HCT116 (cell line): ENCODE measurements around the gene TRPT1. TPM values are rescaled to one million over a fixed set of nuclear protein-coding genes. Genes with fewer than 3 reads are reported as not detected.

Experiments
- ATAC-seq: fragments of 200-7000 bp; cut with Tn5 transposase; 2 replicates; pipeline ENCODE4 v1.9.1; 2020; ENCODE audit warnings: mild to moderate bottlenecking, moderate library complexity
- BruUV-seq: library from RNA; stranded (reverse); fragments of 400-500 nt; replicated peaks from 2 replicates; lab custom pipeline; 2021; lab: Mats Ljungman, UMichigan
- CTCF ChIA-PET: fragments of 300-600 bp; sonication (Branson Sonifier 250); formaldehyde crosslinking; loops from one replicate; lab custom pipeline; 2021; ENCODE audit warnings: antibody characterized with exemption; lab: Charles Lee
- POLR2A ChIA-PET: fragments of 300-600, 350-600 bp; sonication (Branson Sonifier 250); formaldehyde crosslinking; loops from one replicate; lab custom pipeline; 2021; ENCODE audit warnings: antibody characterized with exemption; lab: Charles Lee
- RAD21 ChIA-PET, 2 experiments: fragments of 300-600 bp; sonication (Branson Sonifier 250); formaldehyde crosslinking; loops; one replicate each; lab custom pipeline; 2023; ENCODE audit warnings: low total read pairs in 2 of 2; ENCODE audit not compliant: uncharacterized antibody in 2 of 2, unreplicated experiment in 2 of 2, low non-redundant PET in 1 of 2; lab: Charles Lee
- DNase-seq: peaks from one replicate; pipeline ENCODE4 v3.0.0-alpha.2; 2010; ENCODE audit warnings: low read depth, low spot score
- H2AFZ ChIP-seq: fragments of 200-600 bp; shearing (Covaris generic), sonication (generic); 2 replicates; pipeline ENCODE4 v1.6.1; 2017; ENCODE audit warnings: low read depth, mixed run types, mixed read lengths, antibody characterized with exemption, low read length; ENCODE audit not compliant: poor library complexity, severe bottlenecking
- H3K27ac ChIP-seq: 2 replicates; pipeline ENCODE4 v1.5.1; 2012; ENCODE audit warnings: low read depth, low read length
- H3K27me3 ChIP-seq: fragments of 200-600 bp; sonication (generic); 2 replicates; pipeline ENCODE4 v1.6.1; 2016; ENCODE audit warnings: mixed run types, low read length, mixed read lengths; ENCODE audit not compliant: insufficient read depth
- H3K36me3 ChIP-seq, 2 experiments: fragments of 200-500 bp in 1 of 2; fragments of 200-600 bp in 1 of 2; sonication (Bioruptor generic) in 1 of 2; sonication (generic) in 1 of 2; 2 replicates each; pipeline versions ENCODE4 v1.5.1 to v1.6.1; 2014 to 2016; ENCODE audit warnings: low read length in 2 of 2, inconsistent platforms in 1 of 2, mixed read lengths in 1 of 2, mixed run types in 1 of 2; ENCODE audit not compliant: insufficient read depth in 2 of 2, control insufficient read depth in 1 of 2
- H3K4me1 ChIP-seq, 2 experiments: fragments of 200-600 bp in 1 of 2; sonication (generic) in 1 of 2; 2 replicates each; pipeline versions ENCODE4 v1.5.1 to v1.6.1; 2012 to 2017; ENCODE audit warnings: low read length in 2 of 2, inconsistent platforms in 1 of 2, mild to moderate bottlenecking in 1 of 2, mixed read lengths in 1 of 2, mixed run types in 1 of 2, moderate library complexity in 1 of 2; ENCODE audit not compliant: insufficient read depth in 2 of 2, control insufficient read depth in 1 of 2
- H3K4me2 ChIP-seq: fragments of 200-600 bp; sonication (generic); 2 replicates; pipeline ENCODE4 v1.6.1; 2017; ENCODE audit warnings: mixed run types, low read length, mixed read lengths
- H3K4me3 ChIP-seq, 2 experiments: fragments of 200-600 bp in 1 of 2; sonication (generic) in 1 of 2; replicated peaks in 1 of 2; 2 replicates each; pipeline ENCODE4 v1.5.1; 2011 to 2016; ENCODE audit warnings: low read length in 2 of 2, control low read depth in 1 of 2, low read depth in 1 of 2, mild to moderate bottlenecking in 1 of 2, mixed read lengths in 1 of 2, mixed run types in 1 of 2
- H3K79me2 ChIP-seq: fragments of 200-600 bp; sonication (generic); 2 replicates; pipeline ENCODE4 v1.6.1; 2017; ENCODE audit warnings: mild to moderate bottlenecking, mixed run types, low read length, moderate library complexity, mixed read lengths; ENCODE audit not compliant: insufficient read depth
- H3K9ac ChIP-seq: fragments of 200-600 bp; sonication (generic); 2 replicates; pipeline ENCODE4 v1.6.1; 2016; ENCODE audit warnings: low read length, mixed read lengths
- H3K9me2 ChIP-seq: fragments of 200-600 bp; sonication (generic), shearing (Covaris generic); 2 replicates; pipeline ENCODE4 v1.6.1; 2017; ENCODE audit warnings: mixed run types, mild to moderate bottlenecking, moderate library complexity; ENCODE audit not compliant: insufficient read depth
- H3K9me3 ChIP-seq, 2 experiments: fragments of 200-500 bp in 1 of 2; fragments of 200-600 bp in 1 of 2; sonication (Bioruptor generic) in 1 of 2; sonication (generic) in 1 of 2; 2 replicates each; pipeline ENCODE4 v1.6.1; 2014 to 2017; ENCODE audit warnings: low read length in 2 of 2, mixed read lengths in 2 of 2, inconsistent platforms in 1 of 2, low read depth in 1 of 2, mild to moderate bottlenecking in 1 of 2, mixed run types in 1 of 2, moderate library complexity in 1 of 2; ENCODE audit not compliant: control insufficient read depth in 1 of 2, insufficient read depth in 1 of 2
- H4K20me1 ChIP-seq: fragments of 200-600 bp; sonication (generic), shearing (Covaris generic); 2 replicates; pipeline ENCODE4 v1.6.1; 2017; ENCODE audit warnings: mixed run types, mild to moderate bottlenecking, moderate library complexity; ENCODE audit not compliant: insufficient read depth
- ATF3 ChIP-seq: IDR thresholded peaks from 2 replicates; pipeline ENCODE4 v1.6.1; 2012
- CBX3 ChIP-seq: IDR thresholded peaks from 2 replicates; pipeline ENCODE4 v1.6.1; 2012; ENCODE audit warnings: low read depth
- CEBPB ChIP-seq: IDR thresholded peaks from 2 replicates; pipeline ENCODE4 v1.6.1; 2012; ENCODE audit warnings: low read depth
- CTCF ChIP-seq, 3 experiments: fragments of 200-600 bp in 1 of 3; sonication (generic) in 1 of 3; IDR thresholded peaks in 2 of 3; conservative IDR thresholded peaks in 1 of 3; 2 replicates each; pipeline ENCODE4 v1.5.1; 2012 to 2017; ENCODE audit warnings: low read depth in 2 of 3, low read length in 2 of 3, antibody characterized with exemption in 1 of 3, borderline replicate concordance in 1 of 3, control low read depth in 1 of 3, mild to moderate bottlenecking in 1 of 3, mixed read lengths in 1 of 3, mixed run types in 1 of 3, moderate library complexity in 1 of 3; ENCODE audit not compliant: insufficient read depth in 1 of 3
- EGR1 ChIP-seq: IDR thresholded peaks from 2 replicates; pipeline ENCODE4 v1.6.1; 2012; ENCODE audit warnings: low read depth
- ELF1 ChIP-seq: IDR thresholded peaks from 2 replicates; pipeline ENCODE4 v1.6.1; 2012; ENCODE audit warnings: low read depth, borderline replicate concordance
- EZH2 ChIP-seq: fragments of 200-600 bp; sonication (generic); IDR thresholded peaks from 2 replicates; pipeline ENCODE4 v1.6.1; 2017; ENCODE audit warnings: antibody characterized with exemption, mixed run types
- FOSL1 ChIP-seq: IDR thresholded peaks from 2 replicates; pipeline ENCODE4 v1.6.1; 2012; ENCODE audit warnings: low read depth
- JUND ChIP-seq: IDR thresholded peaks from 2 replicates; pipeline ENCODE4 v1.6.1; 2012
- MAX ChIP-seq: IDR thresholded peaks from 2 replicates; pipeline ENCODE4 v1.6.1; 2012
- POLR2A ChIP-seq: IDR thresholded peaks from 2 replicates; pipeline ENCODE4 v1.7.0; 2011; ENCODE audit warnings: borderline replicate concordance; ENCODE audit not compliant: insufficient read depth, insufficient read length; ENCODE audit errors: extremely low read depth
- POLR2AphosphoS5 ChIP-seq: IDR thresholded peaks from 2 replicates; pipeline ENCODE4 v1.6.1; 2011; ENCODE audit warnings: mild to moderate bottlenecking, low read depth, low read length, moderate library complexity
- SIN3A ChIP-seq: IDR thresholded peaks from 2 replicates; pipeline ENCODE4 v1.6.1; 2012; ENCODE audit warnings: low read depth
- SRF ChIP-seq: IDR thresholded peaks from 2 replicates; pipeline ENCODE4 v1.6.1; 2012; ENCODE audit warnings: low read depth
- TCF7L2 ChIP-seq: IDR thresholded peaks from 2 replicates; pipeline ENCODE4 v1.7.0; 2011; ENCODE audit warnings: borderline replicate concordance, inconsistent platforms; ENCODE audit not compliant: insufficient read depth, insufficient read length; ENCODE audit errors: extremely low read depth
- ZBTB33 ChIP-seq: IDR thresholded peaks from 2 replicates; pipeline ENCODE4 v1.6.1; 2011; ENCODE audit warnings: mild to moderate bottlenecking, low read length, moderate library complexity; ENCODE audit not compliant: insufficient replicate concordance; ENCODE audit errors: extremely low read depth
- ZFX ChIP-seq: fragments of 450-650 bp; IDR thresholded peaks from 2 replicates; pipeline ENCODE4 v1.6.1; 2017
- ZNF274 ChIP-seq: fragments of 200-500 bp; sonication (Bioruptor generic); IDR thresholded peaks from 2 replicates; pipeline ENCODE4 v1.6.1; 2014; ENCODE audit warnings: mild to moderate bottlenecking, low read depth, low read length, inconsistent platforms
- intact Hi-C: fragments of 100-400 bp; cut with micrococcal nuclease; formaldehyde crosslinking; loops from 2 replicates; pipeline ENCODE4 v1.10.0; 2022
- total RNA-seq: library from RNA; stranded (reverse); gene quantifications from one replicate; pipeline ENCODE4 v1.2.1, GENCODE V29; 2021; ENCODE audit not compliant: unreplicated experiment

Gene TRPT1
- total RNA-seq, 1 experiment from 2014 or later, result 43.2 TPM

- intact Hi-C loops, result no loop called here
- Histone ChIP-seq H3K36me3 (peaks cover 70 to 80% of the 10 kb centered on the region in 2 experiments), H2AFZ (no peak overlapping the region)
Observed at GRCh38 chr11:64196626-64197025, 29.4 kb downstream of the TRPT1 start.

GRCh38 chr11:64192434-64192833 lies 33.6 kb downstream of the TRPT1 start:
- CTCF ChIA-PET, result no interaction called here
- TF ChIP-seq EZH2, result no peak
- TF ChIP-seq TCF7L2, result no peak
- no peak for TF ChIP-seq CEBPB
- TF ChIP-seq JUND, result no peak
- TF ChIP-seq POLR2A, result no peak
- no peak for TF ChIP-seq CBX3
- TF ChIP-seq MAX, result no peak
- TF ChIP-seq EGR1, result no peak
- TF ChIP-seq ZFX, result no peak
- TF ChIP-seq ZBTB33, result no peak
- TF ChIP-seq SRF, result no peak
- no peak for TF ChIP-seq ZNF274
- no peak for TF ChIP-seq SIN3A
- TF ChIP-seq FOSL1, result no peak
- no peak for TF ChIP-seq CTCF (IDR thresholded peaks at IDR 0.05 in 2 of 3, conservative IDR thresholded peaks at IDR 0.05 in 1 of 3; ENCODE audit: borderline replicate concordance in 1 of 3, insufficient read depth in 1 of 3, low read depth in 2 of 3, low read length in 2 of 3)
- TF ChIP-seq ATF3, result no peak

More at GRCh38 chr11:64196626-64197025, 29.4 kb downstream of the TRPT1 start:
- no TSS peak for BruUV-seq
- no peak overlapping the region for H3K9ac ChIP-seq
- no peak overlapping the region for H3K27ac ChIP-seq
- H3K9me3 ChIP-seq, result no peaks in the 10 kb centered on the region
- H3K4me2 ChIP-seq, result no peak overlapping the region
- ATAC-seq, result no peak
- TF ChIP-seq ELF1, result no peak
- no peak for TF ChIP-seq ATF3
- no peak for TF ChIP-seq POLR2AphosphoS5
- TF ChIP-seq, all 23 proteins: peak for 0
- Histone ChIP-seq H3K4me1 (no peaks in the 10 kb centered on the region), H3K27me3 (no peaks in the 10 kb centered on the region), H3K9me2 (no peaks in the 10 kb centered on the region), H3K4me3 (no peak overlapping the region), H3K79me2 (peaks cover 57% of the 10 kb centered on the region), H4K20me1 (peaks cover 15% of the 10 kb centered on the region; the same call in 1 of the 2 replicates)
- ChIA-PET POLR2A (interaction anchor here (1.0 kb wide), 1 partner anchor 11 kb away, joined by 5 read pairs; the partner anchor contains the start of gene STIP1), CTCF (no interaction called here), RAD21 (no interaction called here)
- DNase-seq, result no peak

More at GRCh38 chr11:64192434-64192833, 33.6 kb downstream of the TRPT1 start:
- DNase-seq (no peak), ATAC-seq (no peak)
- no peaks in the 10 kb centered on the region for H3K9me2 ChIP-seq
- BruUV-seq, result no TSS peak
- POLR2A ChIA-PET, result interaction anchor here (1.0 kb wide), 1 partner anchor 8 kb away, joined by 7 read pairs; no protein-coding TSS in a partner anchor
- no peaks in the 10 kb centered on the region for H3K27me3 ChIP-seq
- intact Hi-C loops, result no loop called here
- H3K4me2 ChIP-seq, result no peak overlapping the region
- H2AFZ ChIP-seq, result no peak overlapping the region
- H3K27ac ChIP-seq, result no peak overlapping the region
- H3K9ac ChIP-seq, result no peak overlapping the region
- H3K4me1 ChIP-seq, result peaks cover 3 to 6% of the 10 kb centered on the region in 2 experiments; a peak in 2 of 4 replicates
- peaks cover 50 to 68% of the 10 kb centered on the region in 2 experiments for H3K36me3 ChIP-seq
- RAD21 ChIA-PET, result no interaction called here
- peaks cover 23% of the 10 kb centered on the region for H3K79me2 ChIP-seq
- H3K9me3 ChIP-seq, result no peaks in the 10 kb centered on the region
- peaks cover 27% of the 10 kb centered on the region for H4K20me1 ChIP-seq
- no peak overlapping the region for H3K4me3 ChIP-seq
